ENCODE results near the gene DYNC2LI1.

DYNC2LI1 gene

GRCh38 chr2:43818761-43819160 is 44.9 kb downstream of the DYNC2LI1 start:
- peak; percentile 43 for DNase-seq (ENCODE audit: low spot score)

GRCh38 chr2:43819491-43820163 is 45.8 kb downstream of the DYNC2LI1 start:
- no peak for DNase-seq (ENCODE audit: low spot score)

- no peak for DNase-seq (ENCODE audit: low spot score)
Observed at GRCh38 chr2:43822839-43823238, 49.0 kb downstream of the DYNC2LI1 start.

DNA sequence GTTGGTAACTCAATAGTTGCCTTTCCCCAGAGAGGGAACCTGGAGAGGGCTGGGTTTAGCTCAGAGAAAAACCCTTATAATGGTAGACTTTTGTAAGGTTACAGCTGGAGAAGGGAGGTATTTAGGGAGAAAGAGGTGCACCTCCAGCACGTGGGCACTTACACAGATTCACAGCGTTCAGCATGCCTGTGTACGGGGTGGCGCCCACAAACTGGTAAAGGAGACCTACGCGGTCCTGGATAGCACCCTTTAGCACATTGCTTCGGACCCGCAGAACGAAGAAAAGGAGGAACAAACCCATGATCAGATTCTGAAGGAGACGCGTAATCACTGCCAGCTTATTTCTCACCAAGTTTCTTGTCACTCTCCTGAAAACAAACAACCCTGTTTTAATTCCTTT is 49.9 kb downstream of the DYNC2LI1 start:
- DNase-seq (ENCODE audit: low spot score), result no peak

- no peak for DNase-seq (ENCODE audit: low spot score)
Observed at GRCh38 chr2:43824512-43824911, 50.7 kb downstream of the DYNC2LI1 start.

DNA sequence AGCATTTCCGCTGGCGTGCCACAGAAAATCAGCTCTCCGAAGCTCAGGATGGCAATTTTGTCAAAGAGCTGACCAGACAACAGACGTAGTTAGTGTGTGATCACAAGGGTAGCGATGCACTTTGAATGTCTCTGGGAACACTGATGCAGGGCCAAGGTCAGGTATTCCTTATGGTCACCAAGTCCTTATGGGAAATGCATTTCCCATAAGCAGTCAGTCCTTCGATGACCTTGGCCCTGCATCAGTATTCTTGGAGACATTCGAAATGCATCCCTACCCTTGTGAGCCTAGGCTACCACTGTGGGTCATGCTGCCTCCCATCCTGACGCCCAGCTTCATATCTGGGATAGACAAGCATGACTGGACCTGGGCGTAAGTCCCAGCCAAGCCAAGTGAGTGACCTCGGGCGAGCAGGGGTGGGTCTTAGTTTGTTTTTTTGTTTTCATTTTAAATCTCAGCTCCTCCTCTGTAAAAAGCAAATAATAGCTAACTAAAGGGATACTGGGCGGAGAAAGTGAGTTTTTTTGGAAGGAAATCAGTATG is 51.2 kb downstream of the DYNC2LI1 start:
- DNase-seq (ENCODE audit: low spot score), result no peak

- DNase-seq (ENCODE audit: low spot score), result no peak
Observed at GRCh38 chr2:43825841-43826240, 52.0 kb downstream of the DYNC2LI1 start.

DNA sequence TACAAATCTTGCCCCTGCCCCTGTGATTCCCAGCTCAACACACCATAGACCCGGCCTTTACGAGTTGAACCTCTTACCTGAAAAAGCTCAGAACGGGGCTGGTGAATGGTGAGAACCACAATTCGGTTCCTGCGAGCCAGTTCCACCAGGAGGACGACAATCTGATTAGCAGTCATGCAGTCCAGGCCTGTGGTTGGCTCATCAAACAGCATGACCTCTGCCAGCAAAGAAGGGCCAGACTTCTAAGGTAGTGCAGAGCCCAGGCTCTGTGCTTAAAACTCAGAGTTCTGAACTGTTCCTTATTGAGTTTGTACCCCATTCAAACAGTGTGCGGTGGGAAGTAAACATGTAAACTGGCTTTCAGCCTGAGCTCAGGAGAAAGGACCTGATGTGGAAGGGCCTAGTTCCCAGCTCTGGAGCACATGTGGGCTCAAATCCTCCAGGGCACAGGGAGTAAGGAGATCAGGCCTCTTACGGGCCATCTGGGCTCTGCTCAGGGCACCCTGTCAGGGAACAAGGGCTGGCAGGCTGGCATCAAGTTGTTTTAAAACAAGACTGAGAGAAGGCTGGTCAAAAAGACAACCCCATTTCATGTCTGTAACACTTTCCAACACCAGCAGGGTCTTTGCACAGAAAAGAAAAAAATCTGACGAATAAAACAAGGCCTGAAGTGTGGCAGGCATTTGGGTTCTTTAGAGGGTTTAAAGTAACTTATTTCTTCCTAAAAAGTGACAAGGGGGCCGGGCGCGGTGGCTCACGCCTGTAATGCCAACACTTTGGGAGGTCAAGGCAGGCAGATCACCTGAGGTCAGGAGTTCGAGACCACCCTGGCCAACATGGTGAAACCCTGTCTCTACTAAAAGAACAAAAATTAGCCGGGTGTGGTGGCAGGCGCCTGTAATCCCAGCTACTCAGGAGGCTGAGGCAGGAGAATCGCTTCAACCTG is 52.7 kb downstream of the DYNC2LI1 start:
- DNase-seq (ENCODE audit: low spot score), result no peak

GRCh38 chr2:43831543-43832294 is 57.9 kb downstream of the DYNC2LI1 start:
- no peak for DNase-seq (ENCODE audit: low spot score)

DNA sequence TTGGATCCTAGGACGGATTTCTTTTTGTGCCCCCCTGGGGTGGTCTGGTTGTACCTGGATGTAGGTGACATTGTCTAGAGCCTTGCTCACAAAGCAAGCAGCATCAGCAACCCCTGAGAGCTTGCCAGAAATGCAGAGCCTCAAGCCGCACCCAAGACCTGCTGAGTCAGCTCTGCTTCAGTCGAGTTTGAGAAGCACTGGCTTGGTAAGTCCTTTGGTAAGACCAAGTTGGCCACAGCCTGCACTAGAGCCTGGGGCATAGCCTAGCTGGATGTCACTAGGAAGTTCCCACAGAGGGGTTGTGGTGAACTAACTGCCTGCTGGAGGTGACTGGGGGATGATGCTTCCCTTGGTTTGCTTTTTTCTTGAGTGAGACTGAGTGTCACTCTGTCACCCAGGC is 58.6 kb downstream of the DYNC2LI1 start:
- no peak for DNase-seq (ENCODE audit: low spot score)

GRCh38 chr2:43837033-43837432 is 63.2 kb downstream of the DYNC2LI1 start:
- no peak for DNase-seq (ENCODE audit: low spot score)

- DNase-seq (ENCODE audit: low spot score), result no peak
Observed at GRCh38 chr2:43837831-43838559, 64.2 kb downstream of the DYNC2LI1 start.

GRCh38 chr2:43838560-43839267 is 64.9 kb downstream of the DYNC2LI1 start, which contains the start of the genes ABCG5 and ABCG8:
TSS of gene ABCG5 (minus strand) at chr2:43838839. CDS start at chr2:43838679, 160 bp downstream.
TSS of gene ABCG8 (plus strand) at chr2:43838971. CDS start at chr2:43839054, 83 bp downstream.
- no peak for DNase-seq (ENCODE audit: low spot score)

DNA sequence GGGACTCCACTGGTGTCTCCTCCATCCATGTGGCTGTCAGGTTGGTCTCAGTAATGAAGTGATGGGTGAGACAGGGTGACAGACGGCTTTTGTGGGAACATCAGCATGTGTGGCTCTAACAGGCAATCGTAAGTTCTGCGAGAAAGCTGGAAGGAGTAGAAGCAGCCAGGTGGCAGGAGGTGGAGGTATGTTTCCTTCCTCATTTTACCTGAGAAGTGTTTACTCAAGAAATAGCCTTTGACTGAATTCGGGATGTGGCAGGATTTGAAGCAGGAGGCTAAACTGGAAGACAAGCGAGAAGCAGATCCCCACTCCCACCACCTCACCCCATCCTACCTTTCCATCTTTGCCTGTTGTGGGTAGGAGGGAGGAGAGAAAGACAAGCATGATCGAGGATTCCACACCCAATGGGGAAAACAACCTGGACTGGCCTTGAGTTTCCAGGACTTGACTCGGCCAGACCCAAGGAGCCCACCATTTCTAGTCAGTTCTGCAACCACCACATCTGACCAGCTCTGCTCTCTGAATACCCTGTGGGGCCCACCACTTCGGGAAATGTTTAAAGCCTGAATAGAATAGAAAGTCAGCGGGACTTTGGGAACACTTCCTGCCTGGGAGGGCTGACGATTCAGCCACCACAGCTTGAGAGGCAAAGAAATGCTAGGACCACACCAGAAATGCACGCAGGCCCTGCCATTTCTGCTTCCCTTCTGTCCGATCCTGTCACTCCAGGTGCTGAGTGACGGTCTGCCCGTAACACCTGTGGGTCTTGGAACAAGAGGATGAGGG is 66.1 kb downstream of the DYNC2LI1 start:
- DNase-seq (ENCODE audit: low spot score), result no peak

GRCh38 chr2:43840965-43841364 is 67.1 kb downstream of the DYNC2LI1 start:
- no peak for DNase-seq (ENCODE audit: low spot score)

GRCh38 chr2:43841949-43842865 is 68.4 kb downstream of the DYNC2LI1 start:
- DNase-seq (ENCODE audit: low spot score), result no peak

DNA sequence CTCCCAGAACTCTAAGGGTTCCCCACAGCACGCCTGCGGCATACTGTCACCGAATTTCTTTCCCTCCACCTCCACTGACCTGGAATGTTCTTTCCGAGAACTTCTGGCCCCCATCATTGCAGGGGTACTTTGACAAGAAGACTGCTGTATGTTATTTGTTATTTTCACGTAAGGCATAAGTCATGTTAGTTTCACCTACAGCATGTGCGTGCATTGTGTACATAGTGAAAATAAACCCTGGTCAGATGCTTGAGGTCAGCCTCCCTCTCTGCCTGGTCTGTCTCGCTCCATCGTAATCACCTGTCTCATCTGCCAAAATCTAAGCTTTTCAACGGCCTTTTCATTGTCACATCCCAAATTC is 69.0 kb downstream of the DYNC2LI1 start:
- DNase-seq (ENCODE audit: low spot score), result no peak

DNA sequence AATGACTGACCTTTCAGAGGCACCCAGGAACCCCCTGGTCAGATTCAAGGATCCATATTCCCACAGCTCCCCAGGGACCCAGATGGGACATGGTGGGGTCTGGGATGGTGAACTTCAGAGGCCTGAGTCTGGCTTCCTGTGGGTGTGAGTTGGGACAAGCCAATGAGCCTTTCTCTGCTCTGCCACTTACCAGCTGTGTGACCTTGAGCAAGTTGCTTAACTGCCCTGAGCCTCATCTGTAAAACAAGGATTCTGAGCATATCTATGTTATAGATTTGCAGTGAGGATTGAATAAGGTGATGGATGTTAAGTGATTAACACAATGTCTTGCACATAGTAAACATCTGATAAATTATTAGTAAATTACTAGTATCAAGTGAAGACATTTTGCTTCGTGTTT is 71.3 kb downstream of the DYNC2LI1 start:
- DNase-seq (ENCODE audit: low spot score), result no peak
